ENCODE measurements around the gene ANKRD34C.

ANKRD34C gene

GRCh38 chr15:79282371-79283251 lies at the start of gene ANKRD34C:
Gene ANKRD34C, plus strand, starts transcription at chr15:79282722. Its CDS starts 10,563 bp downstream, at chr15:79293285.
- no peak for DNase-seq (ENCODE audit: low read depth in 1 of 2, low spot score in 1 of 2)

- DNase-seq (ENCODE audit: low read depth in 1 of 2, low spot score in 1 of 2), result no peak
Observed at GRCh38 chr15:79233236-79233635, 49.3 kb upstream of the ANKRD34C start.

GRCh38 chr15:79240036-79240435 lies 42.5 kb upstream of the ANKRD34C start:
- DNase-seq (ENCODE audit: low read depth in 1 of 2, low spot score in 1 of 2), result no peak

- no peak for DNase-seq (ENCODE audit: low read depth in 1 of 2, low spot score in 1 of 2)
Observed at GRCh38 chr15:79243723-79244122, 38.8 kb upstream of the ANKRD34C start.

GRCh38 chr15:79244876-79245275 lies 37.6 kb upstream of the ANKRD34C start:
- no peak for DNase-seq (ENCODE audit: low read depth in 1 of 2, low spot score in 1 of 2)

- DNase-seq (ENCODE audit: low read depth in 1 of 2, low spot score in 1 of 2), result no peak
Observed at GRCh38 chr15:79248183-79248582, 34.3 kb upstream of the ANKRD34C start.

GRCh38 chr15:79257454-79257853 lies 25.1 kb upstream of the ANKRD34C start:
- no peak for DNase-seq (ENCODE audit: low read depth in 1 of 2, low spot score in 1 of 2)

GRCh38 chr15:79261836-79262235 lies 20.7 kb upstream of the ANKRD34C start:
- DNase-seq (ENCODE audit: low read depth in 1 of 2, low spot score in 1 of 2), result no peak

GRCh38 chr15:79265167-79265566 lies 17.4 kb upstream of the ANKRD34C start:
- no peak for DNase-seq (ENCODE audit: low read depth in 1 of 2, low spot score in 1 of 2)

- DNase-seq (ENCODE audit: low read depth in 1 of 2, low spot score in 1 of 2), result no peak
Observed at GRCh38 chr15:79265987-79266579, 16.4 kb upstream of the ANKRD34C start.

GRCh38 chr15:79283252-79284048 lies 928 bp downstream of the ANKRD34C start:
- no peak for DNase-seq (ENCODE audit: low read depth in 1 of 2, low spot score in 1 of 2)

GRCh38 chr15:79290642-79291275 lies 8.2 kb downstream of the ANKRD34C start:
- DNase-seq (ENCODE audit: low read depth in 1 of 2, low spot score in 1 of 2), result no peak

- no peak for DNase-seq (ENCODE audit: low read depth in 1 of 2, low spot score in 1 of 2)
Observed at GRCh38 chr15:79292011-79292410, 9.5 kb downstream of the ANKRD34C start.

- no peak for DNase-seq (ENCODE audit: low read depth in 1 of 2, low spot score in 1 of 2)
Observed at GRCh38 chr15:79294075-79294474, 11.6 kb downstream of the ANKRD34C start.

- DNase-seq (ENCODE audit: low read depth in 1 of 2, low spot score in 1 of 2), result no peak
Observed at GRCh38 chr15:79296583-79296982, 14.1 kb downstream of the ANKRD34C start.

- no peak for DNase-seq (ENCODE audit: low read depth in 1 of 2, low spot score in 1 of 2)
Observed at GRCh38 chr15:79299126-79299840, 16.8 kb downstream of the ANKRD34C start.

GRCh38 chr15:79299841-79300235 lies 17.3 kb downstream of the ANKRD34C start:
- no peak for DNase-seq (ENCODE audit: low read depth in 1 of 2, low spot score in 1 of 2)

GRCh38 chr15:79307251-79307650 lies 24.7 kb downstream of the ANKRD34C start:
- DNase-seq (ENCODE audit: low read depth in 1 of 2, low spot score in 1 of 2), result no peak

GRCh38 chr15:79308874-79309273 lies 26.4 kb downstream of the ANKRD34C start:
- no peak for DNase-seq (ENCODE audit: low read depth in 1 of 2, low spot score in 1 of 2)

GRCh38 chr15:79310612-79310984 lies 28.1 kb downstream of the ANKRD34C start:
- no peak for DNase-seq (ENCODE audit: low read depth in 1 of 2, low spot score in 1 of 2)

Measured in activated T-helper 1 cell treated with anti-CD3 and anti-CD28 coated beads, Interleukin-2, amount 50 U/mL, for 16 hours (primary cell).